Neuronal stem cell (in vitro differentiated cells): Measurements from ENCODE around the gene SCN8A.

Experiments
- DNase-seq: peaks from one replicate; pipeline ENCODE4 v3.0.0-alpha.2; 2013; ENCODE audit warnings: low spot score
- H2AFZ ChIP-seq: one replicate; pipeline ENCODE4 v1.6.1; 2013; ENCODE audit warnings: mild to moderate bottlenecking, low read length, inconsistent platforms
- H2AK5ac ChIP-seq: 2 replicates; pipeline ENCODE4 v1.6.1; 2013; ENCODE audit warnings: low read depth, mild to moderate bottlenecking, inconsistent platforms, low read length, moderate library complexity, mixed read lengths
- H2BK120ac ChIP-seq: 2 replicates; pipeline ENCODE4 v1.6.1; 2013; ENCODE audit warnings: low read depth, mild to moderate bottlenecking, inconsistent platforms, low read length, moderate library complexity, mixed read lengths
- H2BK12ac ChIP-seq: one replicate; pipeline ENCODE4 v1.6.1; 2013; ENCODE audit warnings: low read length, inconsistent platforms
- H2BK15ac ChIP-seq: 2 replicates; pipeline ENCODE4 v1.6.1; 2013; ENCODE audit warnings: mild to moderate bottlenecking, low read length, inconsistent platforms, mixed read lengths
- H2BK5ac ChIP-seq: one replicate; pipeline ENCODE4 v1.6.1; 2013; ENCODE audit warnings: inconsistent platforms, mild to moderate bottlenecking, low read length, moderate library complexity
- H3K14ac ChIP-seq: one replicate; pipeline ENCODE4 v1.6.1; 2013; ENCODE audit warnings: low read length, inconsistent platforms
- H3K18ac ChIP-seq: 2 replicates; pipeline ENCODE4 v1.6.1; 2013; ENCODE audit warnings: low read length, inconsistent platforms
- H3K23ac ChIP-seq: 2 replicates; pipeline ENCODE4 v1.6.1; 2013; ENCODE audit warnings: low read depth, mild to moderate bottlenecking, mixed read lengths, low read length, inconsistent platforms; ENCODE audit not compliant: poor library complexity
- H3K27ac ChIP-seq: replicated peaks from 3 replicates; pipeline ENCODE4 v1.5.1; 2013; ENCODE audit warnings: low read length, inconsistent platforms
- H3K27me3 ChIP-seq, 3 experiments: 2 replicates each; pipeline ENCODE4 v1.6.1; 2013; ENCODE audit warnings: low read length in 3 of 3, mild to moderate bottlenecking in 2 of 3, inconsistent platforms in 1 of 3, low read depth in 1 of 3, mixed read lengths in 1 of 3, moderate library complexity in 1 of 3; ENCODE audit not compliant: control insufficient read depth in 3 of 3, insufficient read depth in 3 of 3
- H3K36me3 ChIP-seq, 2 donors: replicated peaks in 1 of 2; 2 replicates each; pipeline ENCODE4 v1.6.1; 2013; ENCODE audit warnings: low read length in 2 of 2; ENCODE audit not compliant: control insufficient read depth in 2 of 2, insufficient read depth in 2 of 2
- H3K4ac ChIP-seq: 2 replicates; pipeline ENCODE4 v1.6.1; 2013; ENCODE audit warnings: inconsistent platforms, mild to moderate bottlenecking, low read length, moderate library complexity
- H3K4me1 ChIP-seq, 2 donors: 1 replicate in 1 of 2; 2 replicates in 1 of 2; pipeline ENCODE4 v1.6.1; 2013; ENCODE audit warnings: low read length in 2 of 2, low read depth in 1 of 2; ENCODE audit not compliant: control insufficient read depth in 2 of 2, insufficient read depth in 1 of 2
- H3K4me2 ChIP-seq: one replicate; pipeline ENCODE4 v1.6.1; 2013; ENCODE audit warnings: mild to moderate bottlenecking, low read length, inconsistent platforms; ENCODE audit not compliant: insufficient read depth, poor library complexity, severe bottlenecking
- H3K4me3 ChIP-seq, 2 donors: 2 replicates each; pipeline ENCODE4 v1.5.1; 2013; ENCODE audit warnings: low read length in 2 of 2, mild to moderate bottlenecking in 2 of 2, inconsistent platforms in 1 of 2, moderate library complexity in 1 of 2
- H3K79me1 ChIP-seq: one replicate; pipeline ENCODE4 v1.6.1; 2013; ENCODE audit warnings: low read depth, mild to moderate bottlenecking, inconsistent platforms, low read length, moderate library complexity
- H3K9ac ChIP-seq: one replicate; pipeline ENCODE4 v1.6.1; 2013; ENCODE audit warnings: mild to moderate bottlenecking, low read depth, low read length, inconsistent platforms; ENCODE audit not compliant: poor library complexity
- H3K9me3 ChIP-seq, 2 donors: replicated peaks in 1 of 2; 2 replicates each; pipeline versions ENCODE3 to v1.6.1; 2013; ENCODE audit warnings: low read length in 2 of 2, mild to moderate bottlenecking in 2 of 2, inconsistent platforms in 1 of 2, low read depth in 1 of 2, mixed read lengths in 1 of 2, moderate library complexity in 1 of 2; ENCODE audit not compliant: control insufficient read depth in 2 of 2, insufficient read depth in 1 of 2
- H4K8ac ChIP-seq: one replicate; pipeline ENCODE4 v1.6.1; 2013; ENCODE audit warnings: low read depth, mild to moderate bottlenecking, inconsistent platforms, low read length, moderate library complexity
- H4K91ac ChIP-seq: one replicate; pipeline ENCODE4 v1.6.1; 2013; ENCODE audit warnings: low read length, low read depth, mild to moderate bottlenecking, inconsistent platforms; ENCODE audit not compliant: poor library complexity
- WGBS, 2 donors: extraction: QIAGEN DNeasy Blood & Tissue Kit; methylation state at CpG; one replicate each; pipeline ENCODE4 v1.1.7; 2013; ENCODE audit warnings: missing lambda C conversion rate in 2 of 2, mixed read lengths in 1 of 2; ENCODE audit not compliant: insufficient read length in 2 of 2, insufficient replicate concordance in 1 of 2; ENCODE audit errors: extremely low coverage in 2 of 2; 5-methylcytosine and 5-hydroxymethylcytosine counted together

The SCN8A gene

GRCh38 chr12:51744957-51745356 is 153.9 kb downstream of the SCN8A start:
- H2AFZ ChIP-seq = no peak overlapping the region
- no peak overlapping the region for H3K18ac ChIP-seq
- no peak for DNase-seq
- H3K4ac ChIP-seq = no peak overlapping the region
- H3K4me2 ChIP-seq = no peak overlapping the region
- H2BK12ac ChIP-seq = no peak overlapping the region
- no peaks in the 10 kb centered on the region for H3K79me1 ChIP-seq
- H3K27me3 ChIP-seq = no peaks in the 10 kb centered on the region
- no CpG with 5 or more reads among the region's 1 CpG for WGBS, 2 donors
- no peak overlapping the region for H4K8ac ChIP-seq
- H3K27ac ChIP-seq = no peak overlapping the region
- H2BK5ac ChIP-seq = no peak overlapping the region
- H3K14ac ChIP-seq = no peak overlapping the region
- H4K91ac ChIP-seq = no peak overlapping the region
- H3K4me1 ChIP-seq = peaks cover 0 to 3% of the 10 kb centered on the region in 2 donors
- no peaks in the 10 kb centered on the region for H3K9me3 ChIP-seq
- no peak overlapping the region for H2BK120ac ChIP-seq
- H2BK15ac ChIP-seq = no peak overlapping the region
- no peak overlapping the region for H3K4me3 ChIP-seq
- H3K23ac ChIP-seq = no peak overlapping the region
- no peak overlapping the region for H2AK5ac ChIP-seq
- H3K36me3 ChIP-seq = peaks cover 0 to 56% of the 10 kb centered on the region in 2 donors
- H3K9ac ChIP-seq = no peak overlapping the region

- no peak overlapping the region for H2AK5ac ChIP-seq
- no peak overlapping the region for H3K4me3 ChIP-seq
- no peaks in the 10 kb centered on the region for H3K27me3 ChIP-seq
- no peak overlapping the region for H2BK12ac ChIP-seq
- H2BK5ac ChIP-seq = no peak overlapping the region
- DNase-seq = no peak
- H4K8ac ChIP-seq = no peak overlapping the region
- H2AFZ ChIP-seq = no peak overlapping the region
- H3K36me3 ChIP-seq = peaks cover 2 to 69% of the 10 kb centered on the region in 2 donors
- no peak overlapping the region for H2BK120ac ChIP-seq
- no peak overlapping the region for H3K4me2 ChIP-seq
- no peak overlapping the region for H3K4ac ChIP-seq
- no peaks in the 10 kb centered on the region for H3K79me1 ChIP-seq
- H3K23ac ChIP-seq = no peak overlapping the region
- peaks cover 0 to 3% of the 10 kb centered on the region in 2 donors for H3K4me1 ChIP-seq
- no CpG with 5 or more reads among the region's 4 CpGs for WGBS, 2 donors
- H3K18ac ChIP-seq = no peak overlapping the region
- H3K9ac ChIP-seq = no peak overlapping the region
- no peak overlapping the region for H2BK15ac ChIP-seq
- no peaks in the 10 kb centered on the region for H3K9me3 ChIP-seq
- no peak overlapping the region for H4K91ac ChIP-seq
- no peak overlapping the region for H3K14ac ChIP-seq
- no peak overlapping the region for H3K27ac ChIP-seq
These were observed 155.4 kb downstream of the SCN8A start for GRCh38 chr12:51746416-51746815.

GRCh38 chr12:51748235-51748634 is 157.2 kb downstream of the SCN8A start:
- no peak overlapping the region for H3K18ac ChIP-seq
- no peaks in the 10 kb centered on the region for H3K9me3 ChIP-seq
- no peak overlapping the region for H2BK12ac ChIP-seq
- H3K4me1 ChIP-seq = peaks cover 0 to 3% of the 10 kb centered on the region in 2 donors
- no peak overlapping the region for H3K14ac ChIP-seq
- H3K27me3 ChIP-seq = no peaks in the 10 kb centered on the region
- no peak overlapping the region for H2BK15ac ChIP-seq
- H3K36me3 ChIP-seq = peaks cover 2 to 85% of the 10 kb centered on the region in 2 donors
- H3K9ac ChIP-seq = no peak overlapping the region
- no peak overlapping the region for H2AFZ ChIP-seq
- no peak overlapping the region for H3K27ac ChIP-seq
- no peak overlapping the region for H3K4ac ChIP-seq
- H2BK5ac ChIP-seq = no peak overlapping the region
- no peak overlapping the region for H3K4me2 ChIP-seq
- H4K91ac ChIP-seq = no peak overlapping the region
- H2AK5ac ChIP-seq = no peak overlapping the region
- no peak overlapping the region for H4K8ac ChIP-seq
- no peaks in the 10 kb centered on the region for H3K79me1 ChIP-seq
- DNase-seq = no peak
- no peak overlapping the region for H3K4me3 ChIP-seq
- H3K23ac ChIP-seq = no peak overlapping the region
- no peak overlapping the region for H2BK120ac ChIP-seq
- no CpG with 5 or more reads among the region's 3 CpGs for WGBS, 2 donors

- Histone ChIP-seq H3K9ac (no peak overlapping the region), H3K79me1 (no peaks in the 10 kb centered on the region), H4K91ac (no peak overlapping the region), H3K14ac (no peak overlapping the region), H3K4ac (no peak overlapping the region), H3K4me1 (no peaks in the 10 kb centered on the region), H4K8ac (no peak overlapping the region), H2AK5ac (no peak overlapping the region), H3K18ac (no peak overlapping the region), H2BK12ac (no peak overlapping the region), H3K9me3 (no peaks in the 10 kb centered on the region), H3K4me3 (no peak overlapping the region), H3K4me2 (no peak overlapping the region), H3K27ac (no peak overlapping the region), H2BK15ac (no peak overlapping the region), H2AFZ (no peak overlapping the region), H3K23ac (no peak overlapping the region), H3K36me3 (peaks cover 2 to 81% of the 10 kb centered on the region in 2 donors), H3K27me3 (no peaks in the 10 kb centered on the region), H2BK5ac (no peak overlapping the region), H2BK120ac (no peak overlapping the region)
- no peak for DNase-seq
- no CpG with 5 or more reads among the region's 10 CpGs for WGBS, 2 donors
These were observed 158.4 kb downstream of the SCN8A start for GRCh38 chr12:51749206-51749985.
